ENCODE measurements around the gene ZNF341. TPM values are rescaled to one million over a fixed set of nuclear protein-coding genes. Genes with fewer than 3 reads are reported as not detected.

Gene ZNF341
- total and polyA plus RNA-seq, 3 experiments from 2014 or later: 2.6 to 5.0 (median 4.5) TPM

DNA sequence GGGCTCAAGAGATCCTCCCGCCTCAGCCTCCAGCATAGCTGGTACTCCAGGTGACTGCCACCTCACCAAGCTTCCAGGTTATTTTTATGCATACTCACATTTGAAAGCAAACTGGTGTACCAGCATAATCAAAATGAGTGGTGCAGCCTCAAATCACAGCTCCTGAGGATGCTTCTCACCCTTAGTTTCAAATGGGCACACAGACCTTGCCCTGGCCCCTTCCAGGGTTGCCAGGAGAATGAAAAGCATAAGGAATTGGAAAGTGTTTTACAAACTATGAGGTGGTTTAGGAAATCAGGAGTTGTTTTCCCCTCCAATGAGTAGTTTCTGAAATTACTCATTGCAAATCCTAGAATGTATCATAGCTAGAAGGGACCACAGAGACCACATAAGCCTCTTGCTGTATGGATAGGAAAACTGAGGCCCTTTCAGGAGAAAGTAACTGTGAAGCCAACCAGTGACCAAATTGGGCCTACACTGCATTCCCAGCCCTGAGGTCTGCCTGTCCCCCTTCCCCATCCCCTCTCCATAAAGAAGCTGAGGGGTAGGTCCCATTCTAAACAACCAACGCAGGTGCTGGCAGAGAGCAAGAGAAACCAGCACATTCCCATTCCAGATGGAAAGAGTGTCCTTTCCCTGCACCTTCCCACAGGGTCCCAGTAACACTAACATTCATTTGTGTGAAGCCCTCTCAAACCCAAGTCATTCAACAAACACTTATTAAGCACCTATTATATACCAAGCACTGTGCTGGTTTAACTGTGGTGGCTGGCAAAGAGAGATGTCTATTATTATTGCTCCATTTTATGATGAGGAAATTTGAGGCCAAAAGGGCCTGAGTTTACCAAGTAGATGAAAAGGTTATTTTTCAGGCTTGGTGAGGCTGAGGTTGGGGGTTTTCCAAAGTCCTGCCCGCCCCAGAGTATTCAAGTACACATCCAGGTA is 43.5 kb upstream of the ZNF341 start:
- no peak for DNase-seq
- Histone ChIP-seq H3K9me3 (ENCODE audit: low read length) (no peaks in the 10 kb centered on the region), H3K27ac (ENCODE audit: low read depth, low read length) (peak overlapping the region; percentile 22), H3K36me3 (ENCODE audit: insufficient read depth, low read length) (no peaks in the 10 kb centered on the region), H3K4me3 (ENCODE audit: low read length) (no peak overlapping the region), H3K4me1 (ENCODE audit: insufficient read depth, low read length) (peaks cover 37% of the 10 kb centered on the region), H3K27me3 (ENCODE audit: insufficient read depth, low read length, poor library complexity, severe bottlenecking) (no peaks in the 10 kb centered on the region)
- POLR2A ChIA-PET: interaction anchor here (0.5 kb wide), 1 partner anchor 955 kb away, joined by 3 read pairs; no protein-coding TSS in a partner anchor
- Mint-ChIP-seq H3K27me3 (no peaks in the 10 kb centered on the region), H3K4me3 (peak overlapping the region in 2 of 7 donors; percentile 34 to 73), H3K9me3 (no peaks in the 10 kb centered on the region), H3K36me3 (no peaks in the 10 kb centered on the region), H3K27ac (peak overlapping the region; percentile 23 to 90 (median 72)), H3K4me1 (peaks cover 33 to 41% (median 37%) of the 10 kb centered on the region in 3 donors)
- CTCF ChIA-PET: interaction anchor here (1.1 to 4.5 kb wide), 2 partner anchors 21 to 44 kb away, joined by 3 to 26 read pairs; partner anchors contain the start of genes ACTL10 and ZNF341

DNA sequence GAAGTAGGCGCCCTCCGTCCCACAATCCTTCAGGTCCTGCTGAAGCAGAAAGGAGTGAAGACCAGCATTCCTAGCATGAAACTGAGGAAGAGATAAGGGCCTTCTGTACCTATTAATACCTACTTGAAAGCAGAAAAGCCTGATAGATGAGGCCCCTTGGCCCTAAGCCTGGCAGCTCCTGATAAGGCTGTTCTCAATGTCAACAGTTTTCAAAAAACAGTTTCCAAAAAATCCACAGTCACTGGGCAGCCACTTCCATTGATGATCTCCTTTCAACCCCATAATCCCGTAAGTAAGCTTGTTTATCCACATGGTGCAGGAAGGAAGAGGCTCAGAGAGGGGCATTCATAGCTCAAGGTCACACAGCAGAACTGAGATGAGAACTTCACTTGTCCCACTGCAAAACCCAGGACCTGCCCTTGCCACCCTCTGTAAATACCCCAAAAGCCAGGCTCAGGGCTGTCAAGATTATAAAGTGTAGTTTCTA is 42.8 kb upstream of the ZNF341 start:
- H3K36me3 Mint-ChIP-seq: no peaks in the 10 kb centered on the region
- no peaks in the 10 kb centered on the region for H3K36me3 ChIP-seq (ENCODE audit: insufficient read depth, low read length)
- H3K27ac ChIP-seq (ENCODE audit: low read depth, low read length): peak overlapping the region; percentile 22
- no peak overlapping the region for H3K4me3 ChIP-seq (ENCODE audit: low read length)
- H3K9me3 Mint-ChIP-seq: no peaks in the 10 kb centered on the region
- H3K4me3 Mint-ChIP-seq: peak overlapping the region in 1 of 7 donors; percentile 34
- ChIA-PET POLR2A (interaction anchor here (0.5 to 1.4 kb wide), 2 partner anchors 31 to 954 kb away, joined by 3 to 8 read pairs; partner anchors contain the start of gene PXMP4), CTCF (interaction anchor here (2.0 to 4.5 kb wide), 2 partner anchors 21 to 43 kb away, joined by 5 to 26 read pairs; partner anchors contain the start of genes ACTL10 and ZNF341)
- H3K27ac Mint-ChIP-seq: peak overlapping the region in 7 of 8 donors; percentile 30 to 92 (median 79)
- no peaks in the 10 kb centered on the region for H3K9me3 ChIP-seq (ENCODE audit: low read length)
- H3K4me1 ChIP-seq (ENCODE audit: insufficient read depth, low read length): peaks cover 37% of the 10 kb centered on the region
- H3K27me3 ChIP-seq (ENCODE audit: insufficient read depth, low read length, poor library complexity, severe bottlenecking): no peaks in the 10 kb centered on the region
- no peaks in the 10 kb centered on the region for H3K27me3 Mint-ChIP-seq
- DNase-seq: no peak
- H3K4me1 Mint-ChIP-seq: peaks cover 33 to 41% (median 37%) of the 10 kb centered on the region in 3 donors

DNA sequence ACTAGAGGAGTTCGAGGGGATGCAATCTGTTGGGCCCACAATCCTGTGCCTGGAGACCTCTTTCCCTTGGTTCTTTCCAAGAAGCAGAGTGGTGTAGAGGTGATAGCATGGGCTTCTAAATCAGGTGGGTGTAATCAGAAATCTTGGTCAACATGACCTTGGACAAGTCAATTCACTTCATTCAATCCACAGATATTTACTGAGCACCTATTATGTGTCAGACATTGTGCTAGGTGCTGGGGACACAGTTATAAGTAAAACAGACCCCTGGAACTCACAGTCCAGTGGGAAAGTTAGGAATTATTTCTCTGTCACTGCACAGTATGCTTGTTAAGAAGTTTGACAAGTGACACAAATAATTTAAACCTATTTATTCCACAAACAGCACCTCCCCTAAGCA is 42.3 kb upstream of the ZNF341 start:
- Mint-ChIP-seq H3K27ac (peak overlapping the region; percentile 76 to 92 (median 87)), H3K36me3 (no peaks in the 10 kb centered on the region), H3K4me1 (peaks cover 33 to 40% (median 37%) of the 10 kb centered on the region in 3 donors), H3K4me3 (peak overlapping the region in 3 of 7 donors; percentile 24 to 83 (median 70)), H3K9me3 (no peaks in the 10 kb centered on the region), H3K27me3 (no peaks in the 10 kb centered on the region)
- Histone ChIP-seq H3K27ac (ENCODE audit: low read depth, low read length) (peak overlapping the region; percentile 29), H3K36me3 (ENCODE audit: insufficient read depth, low read length) (no peaks in the 10 kb centered on the region), H3K4me1 (ENCODE audit: insufficient read depth, low read length) (peaks cover 37% of the 10 kb centered on the region), H3K9me3 (ENCODE audit: low read length) (no peaks in the 10 kb centered on the region), H3K27me3 (ENCODE audit: insufficient read depth, low read length, poor library complexity, severe bottlenecking) (no peaks in the 10 kb centered on the region), H3K4me3 (ENCODE audit: low read length) (no peak overlapping the region)
- DNase-seq: no peak
- POLR2A ChIA-PET: interaction anchor here (0.9 to 1.4 kb wide), 4 partner anchors 10 to 34 kb away, joined by 5 to 8 read pairs (median 7); partner anchors contain the start of gene PXMP4
- CTCF ChIA-PET: interaction anchor here (2.0 to 4.5 kb wide), 2 partner anchors 22 to 43 kb away, joined by 5 to 26 read pairs; partner anchors contain the start of genes ACTL10 and ZNF341

DNA sequence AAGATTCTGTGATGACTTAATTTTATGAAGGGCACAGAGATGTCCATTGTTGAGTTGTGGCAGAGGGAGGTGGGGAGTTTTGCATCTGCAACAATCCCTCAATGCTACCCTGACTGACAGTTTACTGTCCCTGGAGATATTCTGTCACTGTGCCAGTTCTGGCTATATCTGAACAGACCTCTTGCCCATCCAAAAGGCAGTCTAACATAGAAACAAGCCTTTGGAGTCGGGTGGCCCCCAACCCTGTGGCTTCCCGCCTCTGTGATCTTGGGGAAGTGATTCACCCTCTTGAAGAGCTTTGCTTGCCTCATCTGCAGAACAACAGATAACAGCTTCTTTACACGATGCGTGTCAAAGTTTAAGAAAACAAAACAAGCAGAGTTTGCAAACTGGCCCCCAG is 41.8 kb upstream of the ZNF341 start:
- DNase-seq: peak; percentile 23 to 76 (median 55)
- ChIA-PET CTCF (interaction anchor here (2.0 to 4.5 kb wide), 2 partner anchors 22 to 42 kb away, joined by 5 to 26 read pairs; partner anchors contain the start of genes ACTL10 and ZNF341), POLR2A (interaction anchor here (0.7 to 1.4 kb wide), 5 partner anchors 10 to 33 kb away, joined by 5 to 8 read pairs (median 6); partner anchors contain the start of gene PXMP4)
- Histone ChIP-seq H3K27ac (ENCODE audit: low read depth, low read length) (peak overlapping the region; percentile 29), H3K27me3 (ENCODE audit: insufficient read depth, low read length, poor library complexity, severe bottlenecking) (no peaks in the 10 kb centered on the region), H3K9me3 (ENCODE audit: low read length) (no peaks in the 10 kb centered on the region), H3K36me3 (ENCODE audit: insufficient read depth, low read length) (no peaks in the 10 kb centered on the region), H3K4me3 (ENCODE audit: low read length) (peak overlapping the region; percentile 18), H3K4me1 (ENCODE audit: insufficient read depth, low read length) (peaks cover 33% of the 10 kb centered on the region)
- Mint-ChIP-seq H3K27me3 (no peaks in the 10 kb centered on the region), H3K4me3 (peak overlapping the region; percentile 24 to 87 (median 71)), H3K9me3 (no peaks in the 10 kb centered on the region), H3K4me1 (peaks cover 30 to 37% (median 35%) of the 10 kb centered on the region in 3 donors), H3K36me3 (no peaks in the 10 kb centered on the region), H3K27ac (peak overlapping the region; percentile 76 to 92 (median 87))

DNA sequence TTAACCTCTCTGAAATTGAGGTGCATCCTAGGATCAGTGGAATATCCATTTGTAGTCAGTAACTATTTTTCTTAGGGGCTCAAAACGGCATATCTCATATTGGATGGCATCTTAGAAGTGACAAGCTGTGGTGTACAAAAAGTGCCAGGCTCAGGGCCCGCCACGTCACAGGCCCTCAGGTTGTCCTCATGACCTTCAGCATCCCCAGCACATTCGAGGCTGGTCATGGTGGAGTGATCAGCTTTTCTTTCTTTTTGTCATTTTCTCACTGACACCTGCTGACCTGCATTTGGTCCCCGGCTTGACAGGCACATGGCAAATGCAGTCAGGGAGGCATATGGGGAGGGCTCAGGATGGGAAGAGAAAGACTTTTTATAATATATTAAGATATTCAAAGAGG is 38.5 kb upstream of the ZNF341 start:
- H3K27ac Mint-ChIP-seq: no peak overlapping the region
- Histone ChIP-seq H3K9me3 (ENCODE audit: low read length) (no peaks in the 10 kb centered on the region), H3K4me1 (ENCODE audit: insufficient read depth, low read length) (peaks cover 22% of the 10 kb centered on the region), H3K4me3 (ENCODE audit: low read length) (no peak overlapping the region), H3K27ac (ENCODE audit: low read depth, low read length) (no peak overlapping the region), H3K36me3 (ENCODE audit: insufficient read depth, low read length) (no peaks in the 10 kb centered on the region), H3K27me3 (ENCODE audit: insufficient read depth, low read length, poor library complexity, severe bottlenecking) (no peaks in the 10 kb centered on the region)
- peaks cover 20 to 21% (median 21%) of the 10 kb centered on the region in 3 donors for H3K4me1 Mint-ChIP-seq
- CTCF ChIA-PET: no interaction called here
- POLR2A ChIA-PET: no interaction called here
- no peak overlapping the region for H3K4me3 Mint-ChIP-seq
- no peak for DNase-seq
- no peaks in the 10 kb centered on the region for H3K27me3 Mint-ChIP-seq
- H3K9me3 Mint-ChIP-seq: peaks cover 0 to under 1% (median 0%) of the 10 kb centered on the region in 5 donors
- no peaks in the 10 kb centered on the region for H3K36me3 Mint-ChIP-seq

DNA sequence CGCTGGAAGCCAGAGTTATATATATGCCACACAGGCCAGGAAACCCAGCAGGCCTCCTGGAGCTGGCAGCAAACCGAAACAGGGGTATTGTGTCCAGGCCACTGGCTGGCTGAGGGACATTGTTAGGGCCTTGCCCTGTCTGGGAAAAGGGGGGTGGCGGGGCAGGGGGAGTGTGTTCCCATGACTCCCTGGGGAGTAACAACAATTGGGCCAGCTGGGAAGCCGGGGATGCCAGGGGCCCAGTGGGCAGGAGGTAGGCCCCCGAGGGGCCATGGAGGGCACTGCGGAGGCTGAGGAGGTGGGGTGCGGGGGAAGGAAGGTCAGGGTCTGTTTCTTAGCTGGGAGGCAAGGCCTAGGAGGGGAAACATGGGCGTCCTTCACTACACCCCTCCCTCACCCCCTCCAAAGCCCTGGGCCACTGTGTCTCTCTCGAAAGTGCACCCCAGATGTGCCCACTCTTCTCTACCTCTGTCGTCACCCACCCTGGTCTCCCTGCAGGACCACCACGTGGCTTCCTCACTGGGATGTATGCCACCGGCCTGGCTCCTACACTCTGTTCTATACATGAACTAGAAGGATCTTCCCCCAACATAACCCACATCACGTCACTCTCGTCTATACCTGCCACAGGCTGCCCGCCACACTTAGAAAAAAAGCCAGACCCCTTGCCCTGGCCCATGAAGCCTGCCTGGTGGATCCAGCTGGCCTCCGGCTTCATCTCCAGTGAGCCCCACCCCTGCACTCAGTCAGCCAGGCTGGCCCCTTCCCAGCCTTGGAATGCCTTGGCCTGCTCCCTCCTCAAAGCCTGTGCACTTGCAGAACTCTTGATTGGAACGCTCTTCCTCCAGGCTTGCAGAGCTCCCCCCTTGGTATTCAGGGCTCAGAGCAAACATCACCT is 37.8 kb upstream of the ZNF341 start:
- Histone ChIP-seq H3K4me1 (ENCODE audit: insufficient read depth, low read length) (peaks cover 19% of the 10 kb centered on the region), H3K36me3 (ENCODE audit: insufficient read depth, low read length) (no peaks in the 10 kb centered on the region), H3K27me3 (ENCODE audit: insufficient read depth, low read length, poor library complexity, severe bottlenecking) (no peaks in the 10 kb centered on the region), H3K9me3 (ENCODE audit: low read length) (no peaks in the 10 kb centered on the region), H3K4me3 (ENCODE audit: low read length) (no peak overlapping the region), H3K27ac (ENCODE audit: low read depth, low read length) (no peak overlapping the region)
- Mint-ChIP-seq H3K4me1 (peaks cover 13 to 14% (median 14%) of the 10 kb centered on the region in 3 donors), H3K36me3 (no peaks in the 10 kb centered on the region), H3K27ac (no peak overlapping the region), H3K9me3 (peaks cover 0 to 2% (median 0%) of the 10 kb centered on the region in 5 donors), H3K27me3 (no peaks in the 10 kb centered on the region), H3K4me3 (no peak overlapping the region)
- ChIA-PET CTCF (interaction anchor here (1.5 kb wide), 1 partner anchor 26 kb away, joined by 5 read pairs; the partner anchor contains the start of gene ACTL10), POLR2A (no interaction called here)
- DNase-seq: no peak

DNA sequence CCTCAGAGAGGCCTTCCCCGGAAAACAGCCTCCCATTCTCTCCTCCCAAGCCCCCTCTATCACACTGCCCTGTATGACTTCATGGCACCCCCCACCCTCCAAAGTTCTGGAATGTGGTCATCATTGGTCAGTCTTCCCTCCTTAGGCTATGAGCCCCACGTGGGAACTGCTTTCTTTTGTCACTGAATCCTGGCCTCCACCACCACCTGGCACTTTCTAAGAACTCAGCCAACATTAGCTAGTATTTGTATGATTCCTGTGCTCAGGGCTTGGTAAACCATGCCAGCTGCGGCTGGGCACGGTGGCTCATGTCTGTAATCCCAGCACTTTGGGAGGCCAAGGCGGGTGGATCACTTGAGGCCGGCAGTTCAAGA is 37.2 kb upstream of the ZNF341 start:
- no peaks in the 10 kb centered on the region for H3K36me3 Mint-ChIP-seq
- H3K4me3 Mint-ChIP-seq: no peak overlapping the region
- H3K27me3 ChIP-seq (ENCODE audit: insufficient read depth, low read length, poor library complexity, severe bottlenecking): no peaks in the 10 kb centered on the region
- H3K9me3 Mint-ChIP-seq: peaks cover 0 to 2% (median 0%) of the 10 kb centered on the region in 5 donors
- CTCF ChIA-PET: interaction anchor here (1.5 kb wide), 1 partner anchor 27 kb away, joined by 5 read pairs; the partner anchor contains the start of gene ACTL10
- no peaks in the 10 kb centered on the region for H3K9me3 ChIP-seq (ENCODE audit: low read length)
- H3K4me1 ChIP-seq (ENCODE audit: insufficient read depth, low read length): peaks cover 13% of the 10 kb centered on the region
- H3K27me3 Mint-ChIP-seq: no peaks in the 10 kb centered on the region
- peaks cover 7 to 8% (median 8%) of the 10 kb centered on the region in 3 donors for H3K4me1 Mint-ChIP-seq
- no peak overlapping the region for H3K27ac Mint-ChIP-seq
- no peak overlapping the region for H3K27ac ChIP-seq (ENCODE audit: low read depth, low read length)
- no peak overlapping the region for H3K4me3 ChIP-seq (ENCODE audit: low read length)
- POLR2A ChIA-PET: no interaction called here
- no peaks in the 10 kb centered on the region for H3K36me3 ChIP-seq (ENCODE audit: insufficient read depth, low read length)
- DNase-seq: no peak

All from CD8-positive, alpha-beta memory T cell (primary cell).